ENCODE data around the gene SH3BP5.

- TF ChIP-seq GATA3 (IDR thresholded peaks at IDR 0.05; ENCODE audit: low read depth, low read length) (no peak), GATA2 (IDR thresholded peaks at IDR 0.05; ENCODE audit: low read depth, low read length) (no peak)
Measured at GRCh38 chr3:15218689-15219088, 113.7 kb downstream of the SH3BP5 start.

Data from SH-SY5Y (cell line).